Osteocyte (in vitro differentiated cells): ENCODE data around the gene CRACR2B. TPM values are rescaled to one million over a fixed set of nuclear protein-coding genes. Genes with fewer than 3 reads are reported as not detected.

Experiments used
- DNase-seq: peaks from one replicate; pipeline ENCODE4 v3.0.0; 2021; ENCODE audit warnings: mixed read lengths; ENCODE audit not compliant: unreplicated experiment; ENCODE audit errors: extremely low spot score
- H3K27ac Mint-ChIP-seq: one replicate; pipeline ENCODE4 v1.8.0; 2021; ENCODE audit warnings: mild to moderate bottlenecking, mixed read lengths; ENCODE audit not compliant: unreplicated experiment
- H3K27me3 Mint-ChIP-seq: one replicate; pipeline ENCODE4 v1.8.0; 2021; ENCODE audit warnings: mixed read lengths; ENCODE audit not compliant: unreplicated experiment
- H3K36me3 Mint-ChIP-seq: one replicate; pipeline ENCODE4 v1.8.0; 2021; ENCODE audit warnings: mixed read lengths; ENCODE audit not compliant: unreplicated experiment
- H3K4me1 Mint-ChIP-seq: one replicate; pipeline ENCODE4 v1.8.0; 2021; ENCODE audit warnings: mixed read lengths; ENCODE audit not compliant: unreplicated experiment
- H3K4me3 Mint-ChIP-seq: one replicate; pipeline ENCODE4 v1.8.0; 2021; ENCODE audit warnings: mild to moderate bottlenecking, moderate library complexity, mixed read lengths; ENCODE audit not compliant: unreplicated experiment
- H3K9me3 Mint-ChIP-seq: one replicate; pipeline ENCODE4 v1.8.0; 2021; ENCODE audit warnings: mixed read lengths; ENCODE audit not compliant: unreplicated experiment
- total RNA-seq: library from RNA; stranded (reverse); gene quantifications from 2 replicates; pipeline ENCODE4 v1.2.1, GENCODE V29; 2021
- TF ChIP-seq, protein P1 (sequence below): fragments of 200-600 bp; sonication (generic); IDR thresholded peaks from 2 replicates; pipeline ENCODE4 v1.5.0; 2021; ENCODE audit warnings: antibody characterized with exemption, mild to moderate bottlenecking, moderate library complexity

Gene CRACR2B
- total RNA-seq, 1 donor from 2014 or later, result 4.2 TPM

DNA sequence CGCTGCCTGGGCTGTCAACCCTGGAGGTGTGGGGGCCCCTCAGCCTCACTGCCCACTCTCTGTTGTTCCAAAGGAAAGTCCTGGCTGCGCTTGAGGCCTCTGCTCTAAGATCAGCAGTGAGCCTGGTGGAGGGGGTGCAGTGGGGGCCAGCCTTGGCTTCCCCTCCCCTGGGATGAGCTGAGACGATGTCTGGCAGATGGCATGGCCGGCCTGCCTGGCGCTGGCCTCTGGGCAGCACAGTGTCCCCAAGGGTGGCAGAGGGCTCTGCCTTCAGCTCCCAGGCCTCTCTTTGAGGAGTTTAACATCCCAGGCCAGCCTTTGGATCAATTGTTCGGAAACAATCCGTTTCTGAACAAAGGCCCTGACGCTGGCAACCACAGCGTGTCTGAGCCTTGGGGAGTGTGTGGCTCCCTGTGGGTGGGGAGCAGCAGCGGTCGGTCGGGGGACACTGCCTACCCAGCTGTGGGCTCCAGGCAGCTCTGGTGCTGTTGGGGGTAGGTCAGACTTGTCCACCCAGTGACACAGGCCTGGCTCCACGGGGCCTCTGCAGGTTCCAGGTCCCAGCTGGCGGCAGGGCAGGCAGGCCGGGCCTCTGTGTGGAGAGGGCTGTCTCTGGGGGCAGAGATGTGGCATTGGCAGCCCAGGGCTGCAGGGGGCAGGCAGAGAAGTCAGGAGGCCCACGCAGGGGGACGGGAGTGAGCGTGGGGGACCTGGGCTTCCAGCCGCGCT, 27.0 kb downstream of the CRACR2B start:
- Mint-ChIP-seq H3K4me3 (no peak overlapping the region), H3K27me3 (no peaks in the 10 kb centered on the region), H3K4me1 (peaks cover 18% of the 10 kb centered on the region), H3K36me3 (no peaks in the 10 kb centered on the region), H3K27ac (no peak overlapping the region), H3K9me3 (no peaks in the 10 kb centered on the region)
- DNase-seq, result no peak
- TF ChIP-seq, protein P1, sequence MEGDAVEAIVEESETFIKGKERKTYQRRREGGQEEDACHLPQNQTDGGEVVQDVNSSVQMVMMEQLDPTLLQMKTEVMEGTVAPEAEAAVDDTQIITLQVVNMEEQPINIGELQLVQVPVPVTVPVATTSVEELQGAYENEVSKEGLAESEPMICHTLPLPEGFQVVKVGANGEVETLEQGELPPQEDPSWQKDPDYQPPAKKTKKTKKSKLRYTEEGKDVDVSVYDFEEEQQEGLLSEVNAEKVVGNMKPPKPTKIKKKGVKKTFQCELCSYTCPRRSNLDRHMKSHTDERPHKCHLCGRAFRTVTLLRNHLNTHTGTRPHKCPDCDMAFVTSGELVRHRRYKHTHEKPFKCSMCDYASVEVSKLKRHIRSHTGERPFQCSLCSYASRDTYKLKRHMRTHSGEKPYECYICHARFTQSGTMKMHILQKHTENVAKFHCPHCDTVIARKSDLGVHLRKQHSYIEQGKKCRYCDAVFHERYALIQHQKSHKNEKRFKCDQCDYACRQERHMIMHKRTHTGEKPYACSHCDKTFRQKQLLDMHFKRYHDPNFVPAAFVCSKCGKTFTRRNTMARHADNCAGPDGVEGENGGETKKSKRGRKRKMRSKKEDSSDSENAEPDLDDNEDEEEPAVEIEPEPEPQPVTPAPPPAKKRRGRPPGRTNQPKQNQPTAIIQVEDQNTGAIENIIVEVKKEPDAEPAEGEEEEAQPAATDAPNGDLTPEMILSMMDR, result no peak

DNA sequence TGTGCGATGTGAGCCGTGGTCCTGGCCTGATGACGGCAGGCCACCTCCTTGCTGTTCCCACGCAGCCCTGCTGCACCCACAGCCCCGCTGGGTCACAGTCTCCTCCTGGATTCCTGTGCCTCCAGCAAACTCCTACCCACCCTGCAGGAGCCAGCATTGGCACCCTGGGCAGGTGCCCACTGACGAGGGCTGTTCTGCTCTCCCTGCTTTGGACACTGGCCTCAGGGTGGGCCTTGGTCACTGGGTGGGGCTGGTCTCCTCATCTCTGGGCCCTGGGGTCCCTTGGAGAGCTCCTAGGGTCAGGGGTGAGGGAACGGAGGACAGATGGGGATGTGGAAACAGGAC, 27.6 kb downstream of the CRACR2B start:
- Mint-ChIP-seq H3K27me3 (no peaks in the 10 kb centered on the region), H3K36me3 (no peaks in the 10 kb centered on the region), H3K9me3 (no peaks in the 10 kb centered on the region), H3K27ac (no peak overlapping the region), H3K4me3 (no peak overlapping the region), H3K4me1 (peaks cover 23% of the 10 kb centered on the region)
- TF ChIP-seq, protein P1, result no peak
- no peak for DNase-seq

DNA sequence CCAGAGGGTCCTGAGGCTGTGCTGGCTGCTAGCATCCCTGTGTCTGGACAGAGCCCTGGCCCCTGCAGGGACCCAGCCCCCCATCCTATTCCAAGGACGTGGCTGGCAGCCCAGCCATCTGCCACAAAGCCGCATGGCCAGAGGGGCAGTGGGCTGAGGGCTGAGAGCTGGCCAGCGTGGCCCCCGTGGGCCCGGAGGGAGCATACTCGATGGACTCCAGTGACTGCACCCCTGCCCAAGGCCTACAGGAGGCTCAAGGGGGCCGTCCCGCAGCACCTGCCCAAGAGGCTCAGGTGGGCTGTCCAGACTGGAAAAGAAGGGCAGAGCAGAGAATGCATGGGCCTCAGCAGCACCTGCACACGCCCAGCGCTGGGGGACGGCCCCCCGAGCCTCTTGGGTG, 28.1 kb downstream of the CRACR2B start:
- Mint-ChIP-seq H3K36me3 (no peaks in the 10 kb centered on the region), H3K4me1 (peaks cover 23% of the 10 kb centered on the region), H3K4me3 (no peak overlapping the region), H3K27me3 (no peaks in the 10 kb centered on the region), H3K9me3 (no peaks in the 10 kb centered on the region), H3K27ac (no peak overlapping the region)
- TF ChIP-seq, protein P1, result no peak
- no peak for DNase-seq

DNA sequence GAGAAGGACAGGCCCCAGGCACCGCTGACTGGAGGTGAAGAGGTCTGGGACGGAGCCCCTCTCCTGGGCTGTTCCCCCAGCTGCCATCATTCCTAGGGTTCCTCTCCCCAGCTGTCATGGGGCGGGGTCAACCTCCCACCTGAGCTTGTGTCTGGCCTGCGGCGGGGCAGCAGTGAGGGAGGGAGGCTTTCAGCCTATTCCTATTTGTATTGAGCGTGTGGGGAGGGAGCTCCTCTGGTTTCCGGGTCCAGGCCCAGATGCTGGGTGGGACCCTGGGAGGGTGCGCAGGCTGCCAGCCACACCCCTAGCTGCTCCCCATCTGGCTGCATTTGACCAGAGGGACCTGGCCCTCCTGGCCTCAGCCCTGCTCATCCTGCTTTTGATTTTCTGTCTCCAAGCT, 28.7 kb downstream of the CRACR2B start:
- Mint-ChIP-seq H3K4me3 (no peak overlapping the region), H3K27me3 (no peaks in the 10 kb centered on the region), H3K27ac (no peak overlapping the region), H3K36me3 (no peaks in the 10 kb centered on the region), H3K4me1 (peaks cover 24% of the 10 kb centered on the region), H3K9me3 (no peaks in the 10 kb centered on the region)
- DNase-seq, result no peak
- TF ChIP-seq, protein P1, result no peak

DNA sequence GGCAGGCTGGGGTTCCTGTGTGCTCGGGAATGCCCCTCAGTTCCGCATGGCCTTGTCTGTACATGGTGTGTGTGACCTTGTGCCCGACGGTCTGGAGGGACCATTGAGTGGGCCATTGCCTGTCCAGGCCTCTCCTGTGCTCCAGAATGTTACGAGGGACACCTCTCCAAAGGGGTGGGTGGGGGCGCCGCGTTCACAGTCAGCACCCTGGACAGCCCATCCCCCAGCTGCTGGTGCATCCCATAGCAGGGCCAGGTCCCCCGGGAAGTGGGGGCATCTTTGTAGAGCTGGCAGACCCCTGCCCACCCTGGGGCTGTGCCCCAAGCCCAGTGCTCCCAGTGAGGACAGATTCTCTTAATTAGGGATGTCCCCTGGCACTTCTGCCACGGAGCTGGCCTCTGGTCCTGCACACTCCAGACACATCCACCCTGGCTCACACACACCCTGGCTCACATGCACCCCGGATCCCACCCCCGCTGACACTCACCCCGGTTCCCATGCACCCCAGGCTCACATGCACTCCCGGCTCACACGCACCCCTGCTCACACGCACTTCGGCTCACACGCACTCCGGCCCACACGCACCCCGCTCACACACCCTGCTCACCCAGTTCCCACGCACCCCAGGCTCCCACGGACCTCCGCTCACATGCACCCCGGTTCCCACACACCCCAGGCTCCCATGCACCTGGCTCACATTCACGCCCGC, 30.5 kb downstream of the CRACR2B start:
- TF ChIP-seq, protein P1, result no peak
- Mint-ChIP-seq H3K4me1 (peaks cover 23% of the 10 kb centered on the region), H3K9me3 (no peaks in the 10 kb centered on the region), H3K27ac (no peak overlapping the region), H3K36me3 (no peaks in the 10 kb centered on the region), H3K27me3 (no peaks in the 10 kb centered on the region), H3K4me3 (no peak overlapping the region)
- DNase-seq, result no peak
